ENCODE data around the gene ATG2B.
A peak's percentile ranks its signal among the peaks of the same experiment; 100 is the strongest.

ATG2B gene

DNA sequence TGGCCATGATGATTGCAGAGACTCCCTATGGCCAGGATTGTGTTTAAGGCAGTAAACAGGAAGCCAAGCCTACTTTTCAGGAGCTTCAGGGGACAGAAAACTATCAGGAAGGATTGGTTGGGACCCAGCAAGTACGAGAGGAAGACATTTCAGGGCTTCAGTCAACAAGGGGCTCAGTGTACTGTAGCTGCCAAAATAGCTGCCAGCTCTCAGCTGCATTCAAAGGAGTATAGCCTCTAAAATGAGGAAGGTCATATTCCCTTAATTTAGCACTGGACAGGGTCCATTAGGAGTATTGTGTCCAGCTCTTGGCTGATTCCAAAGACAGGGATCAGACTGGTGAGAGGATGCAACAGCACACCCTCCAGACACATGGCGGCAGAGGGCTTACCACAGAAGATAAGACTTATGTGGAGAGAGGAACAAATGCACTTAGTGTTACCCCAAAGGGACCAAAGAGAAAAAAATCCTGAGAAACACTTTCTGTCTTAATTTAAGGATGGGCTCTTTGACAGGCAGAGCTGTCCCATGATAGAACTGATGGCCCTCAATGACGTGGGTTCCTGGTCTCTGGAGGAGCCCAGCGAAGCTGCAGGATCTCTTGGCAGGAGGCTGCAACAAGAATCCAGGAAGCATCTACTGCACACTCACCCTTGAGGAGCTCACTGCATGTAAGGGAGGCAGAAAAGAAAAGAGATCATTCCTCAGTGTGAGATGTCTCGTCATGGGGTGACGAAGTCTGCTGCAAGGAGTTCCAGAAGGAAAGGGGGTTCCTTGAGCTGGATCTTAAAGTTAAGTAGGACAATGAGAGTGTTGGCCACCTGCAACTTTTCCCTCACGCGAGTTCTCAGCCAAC lies 92.3 kb downstream of the ATG2B start:
- DNase-seq: no peak

DNA sequence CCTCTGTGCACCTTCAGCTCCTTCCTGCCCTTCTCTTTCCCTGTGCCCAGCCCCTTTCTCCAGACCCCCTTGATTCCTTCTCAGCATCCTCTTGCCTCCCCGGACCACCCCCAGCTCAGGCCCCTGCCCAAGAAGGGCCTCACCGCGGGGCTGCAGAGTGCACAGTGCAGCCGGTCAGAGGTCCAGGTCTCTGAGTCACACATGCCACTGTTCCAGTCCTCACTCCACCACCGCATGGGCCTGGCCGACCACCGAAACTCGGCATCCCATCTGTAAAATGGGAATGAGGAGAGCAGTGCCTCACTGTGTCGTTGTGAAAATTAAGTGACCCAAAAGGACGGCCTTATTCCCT lies 93.8 kb downstream of the ATG2B start:
- DNase-seq: no peak

- peak in 1 of 2 experiments; percentile 10 for DNase-seq
Observed at GRCh38 chr14:96268431-96269358, 94.4 kb downstream of the ATG2B start.

GRCh38 chr14:96267916-96268315 lies 95.2 kb downstream of the ATG2B start:
- no peak for DNase-seq

DNA sequence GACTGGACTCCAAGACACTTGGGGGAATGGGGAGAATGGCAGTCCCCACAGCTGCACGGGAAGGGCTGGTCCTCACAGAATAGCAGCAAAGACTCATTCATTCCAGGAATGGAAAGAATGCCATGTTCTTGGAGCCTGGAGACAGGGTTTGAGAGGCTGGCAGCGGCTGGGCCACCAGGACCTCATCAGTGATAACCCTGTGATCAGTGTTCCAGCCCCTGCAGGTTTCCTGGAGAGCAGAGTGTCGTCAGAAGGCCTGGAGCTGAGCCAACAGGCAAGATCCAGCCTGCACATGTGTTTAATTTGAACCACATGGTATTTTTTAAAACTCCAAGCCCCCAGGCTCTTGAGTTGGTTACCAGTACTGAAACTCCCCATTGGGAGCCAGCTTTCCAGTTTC lies 95.8 kb downstream of the ATG2B start:
- no peak for DNase-seq

- DNase-seq: no peak
Observed at GRCh38 chr14:96265383-96266095, 97.6 kb downstream of the ATG2B start.

DNA sequence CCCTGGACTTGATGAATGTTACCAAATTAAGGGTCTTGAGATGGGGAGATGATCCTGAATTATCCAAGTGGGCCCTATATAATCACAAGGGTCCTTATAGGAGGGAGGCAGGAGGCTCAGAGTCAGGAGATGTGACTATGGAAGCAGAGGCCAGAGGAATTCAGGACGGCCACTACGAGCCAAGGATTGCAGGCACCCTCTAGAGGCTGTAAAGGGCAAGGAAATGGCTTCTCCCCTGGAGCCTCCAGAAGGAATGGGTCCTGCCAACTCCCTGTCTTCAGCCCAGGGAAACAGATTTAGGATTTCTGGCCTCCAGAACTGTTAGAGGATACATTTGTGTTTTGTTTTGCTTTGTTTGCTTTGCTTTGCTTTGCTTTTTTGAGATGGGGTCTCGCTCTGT lies 98.3 kb downstream of the ATG2B start:
- DNase-seq: no peak

DNA sequence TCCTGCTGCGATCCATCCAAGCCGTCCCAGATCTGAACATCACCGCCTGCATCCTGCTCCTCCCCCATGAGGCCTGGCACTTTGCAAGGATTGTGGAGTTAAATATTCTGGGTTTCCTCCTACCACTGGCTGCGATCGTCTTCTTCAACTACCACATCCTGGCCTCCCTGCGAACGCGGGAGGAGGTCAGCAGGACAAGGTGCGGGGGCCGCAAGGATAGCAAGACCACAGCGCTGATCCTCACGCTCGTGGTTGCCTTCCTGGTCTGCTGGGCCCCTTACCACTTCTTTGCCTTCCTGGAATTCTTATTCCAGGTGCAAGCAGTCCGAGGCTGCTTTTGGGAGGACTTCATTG lies 99.0 kb downstream of the ATG2B start:
- DNase-seq: no peak

DNA sequence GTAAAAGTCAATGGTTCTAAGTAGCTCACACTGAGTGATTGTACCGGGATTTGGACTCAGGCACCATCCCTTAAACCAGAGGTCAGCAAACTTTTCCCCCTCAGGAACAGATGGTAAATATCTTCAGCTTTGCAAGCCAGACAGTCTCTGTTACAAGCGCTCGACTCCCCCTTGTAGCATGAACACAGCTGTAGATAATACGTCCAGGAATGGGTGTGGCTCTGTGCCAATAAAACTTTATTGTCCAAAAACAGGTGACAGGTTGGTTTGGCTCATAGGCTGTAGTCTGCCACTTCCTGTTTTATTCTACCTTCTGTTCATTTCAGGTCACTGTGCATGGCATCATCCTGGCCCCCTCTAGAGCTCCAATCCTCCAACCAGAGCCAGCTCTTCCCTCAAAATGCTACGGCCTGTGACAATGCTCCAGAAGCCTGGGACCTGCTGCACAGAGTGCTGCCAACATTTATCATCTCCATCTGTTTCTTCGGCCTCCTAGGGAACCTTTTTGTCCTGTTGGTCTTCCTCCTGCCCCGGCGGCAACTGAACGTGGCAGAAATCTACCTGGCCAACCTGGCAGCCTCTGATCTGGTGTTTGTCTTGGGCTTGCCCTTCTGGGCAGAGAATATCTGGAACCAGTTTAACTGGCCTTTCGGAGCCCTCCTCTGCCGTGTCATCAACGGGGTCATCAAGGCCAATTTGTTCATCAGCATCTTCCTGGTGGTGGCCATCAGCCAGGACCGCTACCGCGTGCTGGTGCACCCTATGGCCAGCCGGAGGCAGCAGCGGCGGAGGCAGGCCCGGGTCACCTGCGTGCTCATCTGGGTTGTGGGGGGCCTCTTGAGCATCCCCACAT lies 99.6 kb downstream of the ATG2B start:
- DNase-seq: no peak

DNA sequence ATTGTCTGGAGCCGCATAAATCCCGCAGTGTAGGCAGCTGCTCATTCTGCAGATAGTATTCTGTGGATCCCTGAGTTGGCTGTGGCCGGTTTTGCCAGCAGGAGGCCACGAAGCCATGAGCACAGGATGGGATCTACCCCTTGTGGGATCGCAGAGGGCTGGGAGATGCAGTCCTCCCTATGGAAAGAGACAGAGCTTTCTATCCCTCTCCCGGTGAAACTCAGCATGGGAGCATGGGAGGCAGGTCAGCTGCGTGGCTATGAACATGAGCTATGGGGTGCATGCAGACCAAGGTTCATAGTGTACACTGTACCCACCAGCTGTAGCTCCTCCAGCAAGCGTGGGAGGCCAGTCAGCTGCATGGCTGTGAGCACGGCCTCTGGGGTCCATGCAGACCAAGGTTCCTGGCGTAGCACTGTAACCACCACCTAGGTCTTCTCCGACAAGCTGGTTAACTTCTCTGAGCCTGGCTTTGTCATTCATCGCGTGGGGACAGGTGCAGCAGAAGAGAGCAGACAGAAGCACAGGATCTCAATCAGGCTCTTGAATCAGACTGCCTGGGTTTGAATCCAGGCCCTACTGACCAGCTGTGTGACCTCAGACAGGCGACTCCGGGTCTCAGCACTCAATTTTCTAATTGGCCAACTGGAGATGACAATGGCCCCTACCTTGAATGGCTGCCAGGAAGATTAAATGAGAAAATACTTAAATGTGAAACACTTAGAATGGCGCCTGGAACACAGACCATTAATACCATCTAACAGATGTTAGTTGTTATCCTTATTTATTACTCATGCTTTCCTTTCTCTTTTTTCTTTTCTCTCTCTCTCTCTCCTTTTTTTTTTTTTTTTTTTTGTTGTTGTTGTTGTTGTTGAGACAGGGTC lies 101.1 kb downstream of the ATG2B start:
- DNase-seq: no peak

- no peak for DNase-seq
Observed at GRCh38 chr14:96261053-96261452, 102.1 kb downstream of the ATG2B start.

DNA sequence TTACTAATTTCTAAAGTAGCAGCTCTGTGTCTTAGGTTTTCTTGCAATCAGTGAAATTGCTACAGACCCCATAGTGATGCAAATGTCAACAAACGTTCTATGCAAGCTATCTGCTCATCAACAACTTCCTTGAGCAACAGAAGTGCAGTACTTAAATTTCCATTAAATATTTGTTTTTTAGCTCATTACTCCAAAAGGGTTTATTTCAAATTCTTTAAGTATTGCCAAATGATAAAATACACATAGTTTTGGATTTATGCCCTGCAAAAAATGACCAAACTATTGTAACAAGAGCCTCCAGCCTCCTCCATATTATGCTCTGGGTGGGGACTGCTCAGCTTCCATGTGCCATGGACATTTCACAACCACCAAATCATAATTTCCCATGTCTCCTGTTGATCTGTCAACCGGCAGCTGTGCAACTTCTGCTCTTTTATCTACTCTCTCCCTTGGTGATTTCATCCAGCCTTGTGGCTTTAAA lies 102.8 kb downstream of the ATG2B start:
- DNase-seq: no peak

GRCh38 chr14:96257900-96258299 lies 105.2 kb downstream of the ATG2B start:
- DNase-seq: no peak

GRCh38 chr14:96257056-96257455 lies 106.1 kb downstream of the ATG2B start:
- DNase-seq: no peak

DNA sequence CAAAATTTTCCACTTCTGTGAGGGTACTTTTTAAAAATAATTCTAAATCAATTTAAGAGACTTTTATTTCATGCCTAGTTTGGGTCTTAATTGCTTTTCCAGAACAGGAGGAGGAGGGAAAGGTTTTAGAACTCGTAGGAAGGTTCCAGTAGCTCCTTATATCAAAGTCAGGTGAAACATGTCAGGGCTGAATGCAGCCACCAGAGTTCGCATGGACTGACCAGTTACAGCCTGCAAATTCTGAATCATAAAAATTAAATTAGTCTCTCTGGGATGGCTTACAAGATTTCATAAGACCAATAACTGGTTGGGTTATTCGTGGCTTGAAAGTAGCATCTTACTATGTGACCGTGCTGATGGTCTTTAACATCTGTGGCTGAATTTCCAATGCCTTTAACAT lies 106.7 kb downstream of the ATG2B start:
- no peak for DNase-seq

- no peak for DNase-seq
Observed at GRCh38 chr14:96255501-96256366, 107.4 kb downstream of the ATG2B start, which contains the start of gene BDKRB1. BDKRB1 (plus strand) TSS chr14:96256210; CDS start chr14:96263683, 7,473 bp downstream.

- no peak for DNase-seq
Observed at GRCh38 chr14:96254687-96255086, 108.5 kb downstream of the ATG2B start.

DNA sequence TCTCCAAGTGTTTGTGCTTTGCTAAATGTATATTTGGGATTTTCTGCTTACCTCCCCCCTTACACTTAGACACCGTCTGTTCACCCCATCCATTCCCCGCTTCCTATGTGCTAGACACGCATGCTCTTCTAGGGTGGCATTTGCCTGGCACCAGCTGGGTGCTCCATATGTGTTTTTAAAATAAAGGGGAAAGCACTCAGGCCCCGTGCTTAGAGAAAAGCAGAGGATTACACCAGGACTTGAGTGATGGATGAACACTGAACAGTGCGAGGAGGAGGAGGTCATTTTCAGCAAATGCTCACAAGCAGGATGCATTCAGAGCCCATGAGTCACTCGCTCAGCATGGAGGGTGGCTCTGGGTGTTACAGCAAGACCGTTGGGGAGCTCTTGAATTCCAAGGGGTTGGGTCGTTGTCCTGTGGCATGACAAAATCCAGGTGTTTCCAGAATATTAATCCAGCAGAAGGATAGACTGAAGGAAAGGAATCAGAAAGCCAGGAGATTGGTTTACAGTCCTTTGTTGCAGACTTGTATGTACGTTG lies 110.1 kb downstream of the ATG2B start:
- DNase-seq: peak in 1 of 2 experiments; percentile 23

- DNase-seq: no peak
Observed at GRCh38 chr14:96252323-96252998, 110.7 kb downstream of the ATG2B start.

All from SW 1271 (cell line).